Panc1 (cell line): ENCODE measurements around the gene LRRC1. TPM values are rescaled to one million over a fixed set of nuclear protein-coding genes. Genes with fewer than 3 reads are reported as not detected.

ENCODE experiments used
- ATAC-seq: fragments of 200-7000 bp; cut with Tn5 transposase; 2 replicates; pipeline ENCODE4 v1.9.1; 2020; ENCODE audit warnings: mild to moderate bottlenecking, moderate library complexity
- BruUV-seq: library from RNA; stranded (reverse); fragments of 400-500 nt; replicated peaks from 2 replicates; lab custom pipeline; 2021; lab: Mats Ljungman, UMichigan
- CTCF ChIA-PET: fragments of 300-600 bp; sonication (Branson Sonifier 250); formaldehyde crosslinking; loops from one replicate; lab custom pipeline; 2022; ENCODE audit warnings: antibody characterized with exemption; lab: Charles Lee
- POLR2A ChIA-PET: fragments of 300-600 bp; sonication (Branson Sonifier 250); formaldehyde crosslinking; loops from one replicate; lab custom pipeline; 2022; ENCODE audit warnings: antibody characterized with exemption; lab: Charles Lee
- DNase-seq: peaks from one replicate; pipeline ENCODE4 v3.0.0-alpha.2; 2010; ENCODE audit warnings: low read depth, low spot score
- H3K27ac ChIP-seq: 2 replicates; pipeline ENCODE4 v1.5.1; 2011; ENCODE audit warnings: mild to moderate bottlenecking, low read length, inconsistent platforms
- H3K27me3 ChIP-seq: fragments of 200-500 bp; sonication (Bioruptor generic); 2 replicates; pipeline ENCODE4 v1.6.0; 2014; ENCODE audit warnings: low read length, inconsistent platforms; ENCODE audit not compliant: control insufficient read depth, insufficient read depth
- H3K36me3 ChIP-seq: fragments of 200-500 bp; sonication (Bioruptor generic); 2 replicates; pipeline ENCODE4 v1.5.1; 2014; ENCODE audit warnings: inconsistent platforms, mild to moderate bottlenecking, low read length, moderate library complexity; ENCODE audit not compliant: control insufficient read depth, insufficient read depth
- H3K4me1 ChIP-seq: 2 replicates; pipeline ENCODE4 v1.5.1; 2011; ENCODE audit warnings: inconsistent platforms, mild to moderate bottlenecking, low read length, moderate library complexity; ENCODE audit not compliant: control insufficient read depth, insufficient read depth
- H3K4me3 ChIP-seq, 2 experiments: 2 replicates each; pipeline ENCODE4 v1.5.1; 2011 to 2012; ENCODE audit warnings: low read depth in 2 of 2, low read length in 2 of 2, mild to moderate bottlenecking in 2 of 2, inconsistent platforms in 1 of 2, moderate library complexity in 1 of 2
- H3K9me3 ChIP-seq: fragments of 200-500 bp; sonication (Bioruptor generic); 2 replicates; pipeline ENCODE4 v1.5.1; 2014; ENCODE audit warnings: low read depth, mild to moderate bottlenecking, inconsistent platforms, low read length, moderate library complexity; ENCODE audit not compliant: control insufficient read depth, insufficient read depth
- POLR2AphosphoS5 ChIP-seq: IDR thresholded peaks from 2 replicates; pipeline ENCODE4 v1.6.1; 2012; ENCODE audit warnings: mild to moderate bottlenecking, low read depth, low read length, moderate library complexity
- SIN3A ChIP-seq: IDR thresholded peaks from 2 replicates; pipeline ENCODE4 v1.6.1; 2012; ENCODE audit warnings: low read depth, mild to moderate bottlenecking, low read length, moderate library complexity, borderline replicate concordance; ENCODE audit not compliant: insufficient read depth
- TCF7L2 ChIP-seq: IDR thresholded peaks from 2 replicates; pipeline ENCODE4 v1.6.1; 2011; ENCODE audit warnings: mild to moderate bottlenecking, low read depth, low read length, inconsistent platforms
- in situ Hi-C: cut with HindIII; loops from 2 replicates; pipeline ENCODE4 v1.10.0; 2016; ENCODE audit warnings: low sequenced_read_pairs, low pct_unique_long_range_greater_than_20kb
- intact Hi-C: fragments of 100-400 bp; cut with micrococcal nuclease; formaldehyde crosslinking; loops from one replicate; pipeline ENCODE4 v1.10.0; 2022; ENCODE audit not compliant: unreplicated experiment
- total RNA-seq: library from RNA; stranded (reverse); gene quantifications from one replicate; pipeline ENCODE4 v1.2.1, GENCODE V29; 2021; ENCODE audit not compliant: unreplicated experiment
- TF ChIP-seq, protein P1 (sequence below): fragments of 450-650 bp; IDR thresholded peaks from 2 replicates; pipeline ENCODE4 v1.5.1; 2017; ENCODE audit warnings: mild to moderate bottlenecking
- TF ChIP-seq, protein P2 (sequence below), 2 experiments: IDR thresholded peaks; 2 replicates each; pipeline ENCODE4 v1.6.1; 2011 to 2012; ENCODE audit warnings: low read depth in 2 of 2, control low read depth in 1 of 2, low read length in 1 of 2, mild to moderate bottlenecking in 1 of 2, moderate library complexity in 1 of 2; ENCODE audit not compliant: insufficient read depth in 1 of 2

The LRRC1 gene
- total RNA-seq, 1 experiment from 2014 or later: 13.8 TPM

DNA sequence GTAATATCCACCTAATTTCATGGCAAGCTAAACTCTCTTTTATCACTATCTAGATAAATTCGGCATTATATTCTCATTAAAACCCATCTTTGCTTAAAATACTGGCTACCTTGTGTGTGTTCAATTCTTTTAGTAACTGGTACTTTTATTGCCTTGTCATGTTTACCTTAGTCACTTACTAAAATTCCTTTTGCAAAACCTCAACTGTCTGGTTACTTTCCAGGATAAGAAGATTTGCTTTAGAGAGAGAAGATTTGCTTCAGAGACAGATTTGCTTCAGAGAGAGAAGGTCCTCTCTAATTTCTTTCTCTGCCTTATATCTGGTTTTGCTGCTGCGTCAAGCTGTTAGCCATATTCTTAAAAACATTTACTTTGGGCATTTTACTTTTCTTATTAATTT, 164.9 kb downstream of the LRRC1 start:
- Histone ChIP-seq H3K36me3 (no peaks in the 10 kb centered on the region), H3K4me3 (no peak overlapping the region), H3K4me1 (peaks cover 2% of the 10 kb centered on the region; the same call in 1 of the 2 replicates), H3K27ac (no peak overlapping the region), H3K9me3 (no peaks in the 10 kb centered on the region), H3K27me3 (peaks cover 3% of the 10 kb centered on the region; the same call in 1 of the 2 replicates)
- DNase-seq (no peak), ATAC-seq (no peak)
- no TSS peak for BruUV-seq
- ChIA-PET CTCF (no interaction called here), POLR2A (no interaction called here)
- intact Hi-C loops: loop anchor here (5.0 kb wide), 2 partner anchors 167 to 467 kb away; no protein-coding TSS in a partner anchor
- in situ Hi-C loops: no loop called here
- TF ChIP-seq, protein P1, sequence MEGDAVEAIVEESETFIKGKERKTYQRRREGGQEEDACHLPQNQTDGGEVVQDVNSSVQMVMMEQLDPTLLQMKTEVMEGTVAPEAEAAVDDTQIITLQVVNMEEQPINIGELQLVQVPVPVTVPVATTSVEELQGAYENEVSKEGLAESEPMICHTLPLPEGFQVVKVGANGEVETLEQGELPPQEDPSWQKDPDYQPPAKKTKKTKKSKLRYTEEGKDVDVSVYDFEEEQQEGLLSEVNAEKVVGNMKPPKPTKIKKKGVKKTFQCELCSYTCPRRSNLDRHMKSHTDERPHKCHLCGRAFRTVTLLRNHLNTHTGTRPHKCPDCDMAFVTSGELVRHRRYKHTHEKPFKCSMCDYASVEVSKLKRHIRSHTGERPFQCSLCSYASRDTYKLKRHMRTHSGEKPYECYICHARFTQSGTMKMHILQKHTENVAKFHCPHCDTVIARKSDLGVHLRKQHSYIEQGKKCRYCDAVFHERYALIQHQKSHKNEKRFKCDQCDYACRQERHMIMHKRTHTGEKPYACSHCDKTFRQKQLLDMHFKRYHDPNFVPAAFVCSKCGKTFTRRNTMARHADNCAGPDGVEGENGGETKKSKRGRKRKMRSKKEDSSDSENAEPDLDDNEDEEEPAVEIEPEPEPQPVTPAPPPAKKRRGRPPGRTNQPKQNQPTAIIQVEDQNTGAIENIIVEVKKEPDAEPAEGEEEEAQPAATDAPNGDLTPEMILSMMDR: no peak
- TF ChIP-seq SIN3A (no peak), TCF7L2 (no peak), POLR2AphosphoS5 (no peak)
- TF ChIP-seq, protein P2, sequence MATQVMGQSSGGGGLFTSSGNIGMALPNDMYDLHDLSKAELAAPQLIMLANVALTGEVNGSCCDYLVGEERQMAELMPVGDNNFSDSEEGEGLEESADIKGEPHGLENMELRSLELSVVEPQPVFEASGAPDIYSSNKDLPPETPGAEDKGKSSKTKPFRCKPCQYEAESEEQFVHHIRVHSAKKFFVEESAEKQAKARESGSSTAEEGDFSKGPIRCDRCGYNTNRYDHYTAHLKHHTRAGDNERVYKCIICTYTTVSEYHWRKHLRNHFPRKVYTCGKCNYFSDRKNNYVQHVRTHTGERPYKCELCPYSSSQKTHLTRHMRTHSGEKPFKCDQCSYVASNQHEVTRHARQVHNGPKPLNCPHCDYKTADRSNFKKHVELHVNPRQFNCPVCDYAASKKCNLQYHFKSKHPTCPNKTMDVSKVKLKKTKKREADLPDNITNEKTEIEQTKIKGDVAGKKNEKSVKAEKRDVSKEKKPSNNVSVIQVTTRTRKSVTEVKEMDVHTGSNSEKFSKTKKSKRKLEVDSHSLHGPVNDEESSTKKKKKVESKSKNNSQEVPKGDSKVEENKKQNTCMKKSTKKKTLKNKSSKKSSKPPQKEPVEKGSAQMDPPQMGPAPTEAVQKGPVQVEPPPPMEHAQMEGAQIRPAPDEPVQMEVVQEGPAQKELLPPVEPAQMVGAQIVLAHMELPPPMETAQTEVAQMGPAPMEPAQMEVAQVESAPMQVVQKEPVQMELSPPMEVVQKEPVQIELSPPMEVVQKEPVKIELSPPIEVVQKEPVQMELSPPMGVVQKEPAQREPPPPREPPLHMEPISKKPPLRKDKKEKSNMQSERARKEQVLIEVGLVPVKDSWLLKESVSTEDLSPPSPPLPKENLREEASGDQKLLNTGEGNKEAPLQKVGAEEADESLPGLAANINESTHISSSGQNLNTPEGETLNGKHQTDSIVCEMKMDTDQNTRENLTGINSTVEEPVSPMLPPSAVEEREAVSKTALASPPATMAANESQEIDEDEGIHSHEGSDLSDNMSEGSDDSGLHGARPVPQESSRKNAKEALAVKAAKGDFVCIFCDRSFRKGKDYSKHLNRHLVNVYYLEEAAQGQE (IDR thresholded peaks at IDR 0.05; ENCODE audit: insufficient read depth in 1 of 2, low read depth in 2 of 2, low read length in 1 of 2): no peak

DNA sequence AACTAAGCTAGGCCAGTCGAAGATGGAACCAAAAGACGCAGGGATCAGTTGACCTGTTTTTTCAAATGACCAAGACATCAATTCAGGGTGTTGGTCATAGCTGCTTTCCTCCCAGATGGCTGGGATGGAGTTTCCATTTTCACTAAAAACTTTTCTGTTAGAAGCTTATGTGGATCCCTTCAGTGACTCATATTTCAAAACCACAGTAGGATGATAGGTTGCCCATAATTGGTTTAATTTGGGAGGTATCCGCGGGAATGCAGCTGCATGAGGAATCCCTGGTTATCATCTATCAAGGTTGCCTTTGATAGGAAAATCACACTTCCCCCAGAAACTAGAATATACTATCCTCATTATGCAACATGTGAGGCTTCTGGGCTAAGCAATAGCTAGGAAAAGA, 165.5 kb downstream of the LRRC1 start:
- no TSS peak for BruUV-seq
- no peak overlapping the region for H3K4me3 ChIP-seq
- ATAC-seq: no peak
- no peaks in the 10 kb centered on the region for H3K9me3 ChIP-seq
- ChIA-PET CTCF (no interaction called here), POLR2A (no interaction called here)
- no peaks in the 10 kb centered on the region for H3K36me3 ChIP-seq
- no peak overlapping the region for H3K27ac ChIP-seq
- in situ Hi-C loops: no loop called here
- peaks cover 2% of the 10 kb centered on the region; the same call in 1 of the 2 replicates for H3K4me1 ChIP-seq
- DNase-seq: no peak
- H3K27me3 ChIP-seq: peaks cover 3% of the 10 kb centered on the region; the same call in 1 of the 2 replicates
- TF ChIP-seq, protein P1: no peak
- TF ChIP-seq POLR2AphosphoS5 (no peak), SIN3A (no peak), TCF7L2 (no peak)
- TF ChIP-seq, protein P2 (IDR thresholded peaks at IDR 0.05; ENCODE audit: insufficient read depth in 1 of 2, low read depth in 2 of 2, low read length in 1 of 2): no peak
- intact Hi-C loops: no loop called here
